HCT116 (cell line): ENCODE results near the gene CERCAM.

Experiments used
- POLR2A ChIP-seq: IDR thresholded peaks from 2 replicates; pipeline ENCODE4 v1.7.0; 2011; ENCODE audit warnings: borderline replicate concordance; ENCODE audit not compliant: insufficient read depth, insufficient read length; ENCODE audit errors: extremely low read depth
- SIN3A ChIP-seq: IDR thresholded peaks from 2 replicates; pipeline ENCODE4 v1.6.1; 2012; ENCODE audit warnings: low read depth
- SP1 ChIP-seq: IDR thresholded peaks from 2 replicates; pipeline ENCODE4 v1.6.1; 2012; ENCODE audit warnings: low read depth
- TCF7L2 ChIP-seq: IDR thresholded peaks from 2 replicates; pipeline ENCODE4 v1.7.0; 2011; ENCODE audit warnings: borderline replicate concordance, inconsistent platforms; ENCODE audit not compliant: insufficient read depth, insufficient read length; ENCODE audit errors: extremely low read depth
- ZBTB33 ChIP-seq: IDR thresholded peaks from 2 replicates; pipeline ENCODE4 v1.6.1; 2011; ENCODE audit warnings: mild to moderate bottlenecking, low read length, moderate library complexity; ENCODE audit not compliant: insufficient replicate concordance; ENCODE audit errors: extremely low read depth
- TF ChIP-seq, protein P1 (sequence below), 3 experiments: fragments of 200-600 bp in 1 of 3; sonication (generic) in 1 of 3; IDR thresholded peaks in 2 of 3; conservative IDR thresholded peaks in 1 of 3; 2 replicates each; pipeline ENCODE4 v1.5.1; 2012 to 2017; ENCODE audit warnings: low read depth in 2 of 3, low read length in 2 of 3, antibody characterized with exemption in 1 of 3, borderline replicate concordance in 1 of 3, control low read depth in 1 of 3, mild to moderate bottlenecking in 1 of 3, mixed read lengths in 1 of 3, mixed run types in 1 of 3, moderate library complexity in 1 of 3; ENCODE audit not compliant: insufficient read depth in 1 of 3

- TF ChIP-seq, protein P1, sequence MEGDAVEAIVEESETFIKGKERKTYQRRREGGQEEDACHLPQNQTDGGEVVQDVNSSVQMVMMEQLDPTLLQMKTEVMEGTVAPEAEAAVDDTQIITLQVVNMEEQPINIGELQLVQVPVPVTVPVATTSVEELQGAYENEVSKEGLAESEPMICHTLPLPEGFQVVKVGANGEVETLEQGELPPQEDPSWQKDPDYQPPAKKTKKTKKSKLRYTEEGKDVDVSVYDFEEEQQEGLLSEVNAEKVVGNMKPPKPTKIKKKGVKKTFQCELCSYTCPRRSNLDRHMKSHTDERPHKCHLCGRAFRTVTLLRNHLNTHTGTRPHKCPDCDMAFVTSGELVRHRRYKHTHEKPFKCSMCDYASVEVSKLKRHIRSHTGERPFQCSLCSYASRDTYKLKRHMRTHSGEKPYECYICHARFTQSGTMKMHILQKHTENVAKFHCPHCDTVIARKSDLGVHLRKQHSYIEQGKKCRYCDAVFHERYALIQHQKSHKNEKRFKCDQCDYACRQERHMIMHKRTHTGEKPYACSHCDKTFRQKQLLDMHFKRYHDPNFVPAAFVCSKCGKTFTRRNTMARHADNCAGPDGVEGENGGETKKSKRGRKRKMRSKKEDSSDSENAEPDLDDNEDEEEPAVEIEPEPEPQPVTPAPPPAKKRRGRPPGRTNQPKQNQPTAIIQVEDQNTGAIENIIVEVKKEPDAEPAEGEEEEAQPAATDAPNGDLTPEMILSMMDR (IDR thresholded peaks at IDR 0.05 in 2 of 3, conservative IDR thresholded peaks at IDR 0.05 in 1 of 3; ENCODE audit: borderline replicate concordance in 1 of 3, insufficient read depth in 1 of 3, low read depth in 2 of 3, low read length in 2 of 3): no peak
- TF ChIP-seq SP1: no peak
- no peak for TF ChIP-seq TCF7L2
- no peak for TF ChIP-seq POLR2A
- no peak for TF ChIP-seq ZBTB33
- no peak for TF ChIP-seq SIN3A
Observed at GRCh38 chr9:128482186-128482585, 61.5 kb downstream of the CERCAM start.
